ENCODE measurements around the gene TATDN2.
"Not testable (repeated sequence)": the region's sequence is repeated elsewhere in the genome, so short reads cannot be mapped to it uniquely, and the experiment has no call there.

The TATDN2 gene

DNA sequence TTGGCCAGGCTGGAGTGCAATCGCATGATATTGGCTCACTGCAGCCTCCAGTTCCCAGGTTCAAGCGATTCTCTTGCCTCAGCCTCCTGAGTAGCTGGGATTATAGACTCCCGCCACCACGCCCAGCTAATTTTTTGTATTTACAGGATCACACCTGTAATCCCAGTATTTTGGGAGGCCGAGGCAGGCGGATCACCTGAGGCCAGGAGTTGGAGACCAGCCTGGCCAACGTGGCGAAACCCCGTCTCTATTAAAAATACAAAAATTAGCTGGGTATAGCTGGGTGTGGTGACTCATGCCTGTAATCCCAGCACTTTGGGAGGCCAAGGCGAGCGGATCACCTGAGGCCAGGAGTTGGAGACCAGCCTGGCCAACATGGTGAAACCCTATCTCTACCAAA lies 24.2 kb downstream of the TATDN2 start:
- not testable (repeated sequence) for DNase-seq

DNA sequence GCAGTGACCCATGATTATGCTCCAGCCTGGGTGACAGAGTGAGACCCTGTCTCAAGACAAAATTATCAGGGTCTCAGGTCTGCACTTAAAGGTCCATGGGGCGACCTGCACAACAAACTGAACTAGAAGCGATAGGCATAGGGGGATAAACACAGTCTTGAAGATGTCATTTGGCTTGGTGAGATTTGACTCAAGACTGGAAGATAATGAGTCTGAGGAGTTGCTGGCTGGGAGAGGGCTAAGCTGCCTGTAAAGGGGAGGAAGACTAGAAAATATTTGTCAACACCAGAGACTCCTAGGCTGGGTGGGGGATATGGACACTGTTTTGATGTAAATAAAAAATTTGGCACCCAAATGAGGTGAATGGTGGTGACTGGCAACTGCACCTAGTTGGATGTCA lies 24.7 kb downstream of the TATDN2 start:
- DNase-seq, result no peak

DNA sequence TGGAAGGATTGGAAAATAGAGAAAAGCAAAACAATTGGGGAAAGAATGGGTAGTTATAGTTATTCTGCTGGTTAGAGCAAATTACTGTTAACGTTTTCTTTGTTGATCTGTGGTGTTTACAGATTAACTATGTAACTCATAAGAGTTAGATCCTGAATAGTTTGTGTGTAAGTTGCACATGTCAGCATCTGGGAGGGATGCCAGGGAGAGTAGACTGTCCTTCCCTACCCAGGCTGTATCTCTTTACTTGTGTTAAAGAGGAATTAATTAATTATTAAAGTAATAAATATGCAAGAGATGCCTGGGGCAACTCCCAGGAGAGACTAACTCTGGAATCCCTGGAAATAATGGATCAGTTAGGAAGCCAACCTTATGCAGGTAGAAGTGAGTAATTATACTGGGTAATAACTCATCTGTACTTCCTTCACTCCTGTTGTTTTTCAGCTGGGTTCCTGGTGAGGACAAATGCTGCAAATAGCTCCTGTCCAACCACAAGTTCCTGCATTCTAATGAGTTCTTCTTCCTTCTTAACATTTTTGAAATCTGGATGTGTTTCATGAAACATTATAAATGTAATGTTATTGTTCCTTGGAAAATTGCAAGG lies 25.5 kb downstream of the TATDN2 start:
- DNase-seq, result no peak

DNA sequence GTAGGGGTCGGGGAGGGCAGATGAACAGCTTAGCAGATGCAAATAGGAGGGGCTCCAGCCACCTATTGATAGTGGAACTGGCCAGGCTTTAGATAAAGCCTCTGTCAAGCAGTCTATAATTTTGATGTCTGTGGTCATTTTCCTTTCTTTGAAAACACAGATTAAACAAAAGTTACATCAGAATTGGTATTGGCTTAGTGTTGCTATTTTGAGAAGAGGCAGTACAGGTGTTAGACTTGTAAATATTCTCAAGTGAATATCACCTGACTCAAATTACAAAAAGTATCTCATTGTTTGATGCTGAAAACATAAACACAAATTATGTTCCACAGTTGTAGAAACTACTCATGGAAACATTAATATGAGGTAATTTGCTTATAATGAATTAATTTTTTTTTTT lies 26.3 kb downstream of the TATDN2 start:
- no peak for DNase-seq

DNA sequence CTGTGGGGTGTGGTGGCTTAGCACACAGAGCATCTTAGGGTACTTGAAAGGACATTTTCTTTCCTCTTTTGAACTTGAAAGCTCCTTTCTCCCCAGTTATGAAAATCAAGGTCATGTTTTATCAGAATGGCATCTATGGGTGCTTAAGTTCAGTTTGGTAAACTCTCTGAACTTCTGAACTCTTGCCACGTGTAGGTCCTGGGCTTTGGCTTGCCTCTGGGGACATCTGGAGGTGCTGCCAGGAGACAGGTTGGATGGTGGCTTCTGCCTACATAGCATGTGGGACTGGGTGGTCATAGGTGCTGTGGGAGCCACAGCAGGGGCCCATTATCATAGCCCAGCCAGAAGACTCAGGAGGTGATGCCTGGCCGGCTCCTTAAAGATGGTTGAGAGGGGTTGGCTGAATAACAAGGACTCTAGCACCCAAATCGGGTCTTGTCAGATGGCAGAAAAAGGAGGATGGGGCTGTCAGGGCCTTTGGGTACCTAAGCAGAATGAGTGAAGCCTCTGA lies 28.9 kb downstream of the TATDN2 start:
- no peak for DNase-seq

DNA sequence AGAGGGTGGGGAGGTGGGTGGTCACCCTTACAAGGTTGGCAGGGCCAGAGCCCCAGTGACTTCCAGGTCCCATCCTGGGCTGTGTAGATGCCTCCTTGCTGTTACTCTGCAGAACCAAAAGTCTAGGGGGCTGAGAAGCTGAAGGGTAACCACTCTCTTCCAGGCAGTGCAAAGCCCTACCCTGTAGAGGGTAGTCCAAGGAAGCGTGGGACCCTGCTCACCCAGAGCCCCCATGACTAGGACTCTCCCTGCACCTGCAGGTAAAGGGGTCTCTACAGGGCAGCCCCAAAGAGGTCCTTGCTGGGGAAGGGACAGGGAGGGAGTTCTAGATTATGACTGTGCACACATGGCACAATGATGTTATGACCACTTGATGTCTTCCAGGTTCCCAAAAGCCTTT lies 30.2 kb downstream of the TATDN2 start:
- DNase-seq, result no peak

DNA sequence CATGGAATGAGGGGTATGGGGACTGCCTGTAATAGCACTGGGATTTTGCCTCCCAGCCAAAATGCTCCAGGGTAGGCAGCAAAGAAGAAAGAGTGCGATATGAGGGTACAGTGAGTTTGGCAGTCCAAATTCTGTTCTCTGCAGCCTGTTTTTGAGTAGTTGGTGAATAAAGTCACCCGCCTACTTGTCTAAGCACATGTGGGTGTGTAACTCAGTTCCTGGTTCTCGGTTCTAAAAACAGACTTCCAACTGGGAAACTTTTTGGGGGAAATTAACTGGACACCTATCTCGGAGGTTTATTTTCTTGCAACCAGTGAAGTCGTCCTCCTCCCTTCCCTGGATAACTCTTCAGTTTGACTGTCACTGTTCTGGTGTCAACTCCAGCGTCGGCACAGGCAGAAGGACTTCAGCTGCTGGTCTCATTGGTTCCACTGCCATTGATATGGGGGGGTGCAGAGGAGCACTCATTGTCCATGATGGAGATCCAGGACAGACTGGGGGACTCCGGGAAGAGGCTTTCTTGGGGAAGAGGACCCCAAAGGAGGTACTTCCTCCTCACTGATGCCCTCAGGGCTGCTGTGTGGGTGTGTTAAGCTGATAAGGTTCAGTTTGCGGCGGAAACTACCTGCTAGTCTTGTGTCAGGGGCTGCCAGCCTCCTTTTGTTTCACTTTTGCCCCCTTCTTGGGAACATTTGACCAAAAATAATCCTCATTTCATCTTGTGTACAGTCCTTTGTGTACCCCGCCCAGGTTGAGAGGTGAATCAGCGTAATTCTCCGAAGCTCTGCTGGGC lies 31.3 kb downstream of the TATDN2 start:
- no peak for DNase-seq

DNA sequence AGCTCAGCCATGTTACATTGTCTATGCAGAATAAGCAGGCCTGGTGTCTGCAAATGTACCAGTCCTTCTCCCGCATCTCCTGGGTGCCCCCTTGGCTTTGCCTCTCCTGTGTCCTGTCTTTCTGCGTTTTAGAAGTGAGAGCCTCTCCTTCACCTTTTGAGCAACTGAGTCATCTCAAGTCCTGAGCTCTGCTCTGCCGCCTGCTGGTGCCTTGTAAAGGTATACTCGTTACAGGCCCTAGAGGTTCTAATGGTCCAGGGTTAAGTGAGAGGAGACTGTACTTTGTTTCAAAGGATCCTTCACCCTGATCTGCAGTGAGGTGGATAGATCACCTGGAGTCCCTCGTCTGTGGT lies 31.9 kb downstream of the TATDN2 start:
- no peak for DNase-seq

DNA sequence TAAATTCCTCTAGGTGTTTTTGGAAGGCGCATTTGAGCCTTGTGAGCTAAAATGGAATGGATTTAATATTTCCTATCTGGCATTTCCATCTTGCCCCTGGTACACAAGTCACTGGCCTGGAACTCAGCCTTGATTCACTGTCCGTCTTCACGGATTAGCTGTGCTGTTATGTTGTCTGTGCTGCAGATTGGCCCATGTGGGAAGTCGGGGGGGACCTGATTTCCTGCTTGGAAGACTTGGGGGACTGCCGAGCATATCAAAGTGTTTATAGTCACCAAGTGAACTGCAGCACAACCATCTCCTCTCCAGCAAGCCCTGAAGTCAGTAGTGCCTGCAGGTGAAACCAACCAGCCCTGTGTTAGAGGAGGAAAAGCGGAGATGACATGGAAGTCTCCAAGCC lies 32.3 kb downstream of the TATDN2 start:
- no peak for DNase-seq

DNA sequence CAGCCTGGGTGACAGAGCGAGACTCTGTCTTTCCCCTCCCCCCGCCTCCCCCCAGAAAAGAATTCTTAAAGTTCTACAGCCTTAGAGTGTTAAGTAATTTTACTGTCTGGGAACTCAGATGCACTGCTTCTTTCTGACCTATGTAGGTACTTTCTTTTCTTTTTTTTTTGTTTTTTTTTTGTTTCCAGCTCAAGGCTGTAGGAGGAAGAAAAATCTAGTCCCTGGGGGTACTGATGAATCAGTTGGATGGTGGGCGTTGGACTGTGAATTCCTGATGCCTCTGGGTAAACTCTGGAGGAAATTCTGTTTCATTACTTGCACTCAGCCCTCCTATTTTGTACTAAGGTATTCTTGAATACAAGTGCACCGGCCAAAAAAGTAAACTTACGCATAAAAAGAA lies 33.7 kb downstream of the TATDN2 start:
- no peak for DNase-seq

DNA sequence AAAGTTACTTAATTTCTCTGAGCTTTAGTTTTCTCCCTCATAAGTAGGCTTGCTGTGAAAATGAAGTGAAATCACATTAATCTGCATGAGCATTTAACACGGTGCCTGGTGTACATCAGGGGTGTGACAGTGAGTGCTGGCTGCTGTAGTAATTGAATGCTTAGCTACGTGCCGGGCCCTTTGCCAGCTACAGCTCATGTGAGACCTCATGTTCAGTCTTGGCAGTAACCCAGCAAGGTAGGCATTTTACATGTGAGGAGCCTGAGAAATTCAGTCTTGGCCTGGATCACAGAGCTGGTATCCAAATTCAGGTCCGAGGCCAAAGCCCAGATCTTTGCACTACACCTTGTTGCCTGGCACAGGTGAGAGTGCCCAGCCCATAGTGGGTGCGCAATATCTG lies 35.4 kb downstream of the TATDN2 start:
- DNase-seq, result no peak

DNA sequence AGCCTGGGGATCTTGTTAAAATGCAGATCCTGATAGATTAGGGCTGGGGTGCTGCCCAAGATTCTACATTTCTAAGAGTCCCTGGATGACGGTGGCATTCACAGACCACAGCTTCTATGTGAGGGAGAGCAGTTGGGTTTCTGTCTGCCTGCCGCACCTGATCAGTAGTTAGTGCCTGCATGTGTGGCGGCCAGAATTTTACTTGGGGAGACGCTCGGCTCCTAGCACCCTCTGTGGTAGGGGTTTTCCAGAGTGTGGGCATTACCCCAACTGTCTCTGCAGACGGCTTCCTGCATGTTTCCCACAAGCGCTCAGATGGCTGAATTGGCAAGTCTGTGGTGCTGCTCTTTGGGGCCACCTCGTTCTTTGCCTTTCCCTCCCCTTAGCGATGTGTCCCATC lies 36.2 kb downstream of the TATDN2 start:
- peak; percentile 37 to 48 for DNase-seq

DNA sequence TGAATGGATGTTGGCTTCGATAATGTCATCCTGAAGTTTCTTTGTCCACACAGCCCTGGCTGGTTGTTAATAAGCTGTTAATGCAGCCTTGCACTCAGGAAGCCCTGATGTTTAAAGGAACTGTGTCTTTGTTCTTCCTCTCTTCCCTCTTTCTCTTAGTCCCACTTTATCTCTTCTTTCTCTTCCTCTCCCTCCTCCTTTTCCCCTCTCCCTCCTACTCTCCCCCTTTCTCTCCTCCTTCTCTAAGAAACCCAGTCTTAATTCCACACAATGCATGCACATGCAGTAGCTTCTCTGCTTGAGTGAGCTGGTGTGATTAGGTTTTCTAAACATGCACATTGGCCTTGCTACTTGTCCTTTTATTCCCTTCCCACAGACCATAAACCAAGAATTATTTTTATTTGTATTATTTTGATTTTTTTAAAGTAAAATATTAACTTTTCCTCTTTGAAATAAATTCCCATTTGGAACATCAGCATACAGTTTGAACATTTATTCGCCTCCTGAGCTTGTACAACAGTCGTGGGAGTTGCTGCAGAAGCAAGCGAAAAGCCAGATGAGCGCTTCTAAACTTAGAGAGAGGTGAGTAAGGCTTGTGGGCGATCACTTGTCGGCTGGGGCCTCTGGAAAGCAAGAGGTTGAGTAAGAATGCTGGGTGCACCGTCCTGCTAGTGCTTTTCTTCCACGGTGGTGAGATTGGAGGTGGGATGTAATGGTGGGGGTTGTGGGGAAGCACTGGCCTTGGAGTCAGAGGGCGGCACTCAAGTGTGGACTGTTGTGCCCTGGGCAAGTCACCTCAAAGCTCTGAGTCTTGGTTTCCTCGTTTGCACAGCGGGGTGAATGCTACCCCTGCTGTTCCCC lies 37.2 kb downstream of the TATDN2 start:
- DNase-seq, result no peak

DNA sequence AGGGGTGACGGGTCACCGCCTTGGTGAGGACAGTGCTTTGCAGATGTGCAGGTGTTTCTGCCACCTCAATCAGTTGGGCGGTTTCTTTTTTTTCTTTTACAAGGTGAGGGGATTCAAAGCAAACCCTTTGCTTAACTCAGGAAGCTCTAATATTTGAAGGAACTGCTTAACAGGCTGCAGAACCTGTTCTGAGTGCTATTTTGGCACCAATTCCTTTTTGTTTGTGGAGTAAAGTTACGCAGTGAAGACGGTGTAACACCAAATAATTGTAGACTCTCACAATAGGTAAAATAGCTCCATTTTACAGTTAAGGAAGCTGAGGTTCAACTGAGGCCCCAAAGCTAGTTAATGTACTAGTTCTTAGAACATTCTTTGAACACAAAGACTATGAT lies 37.9 kb downstream of the TATDN2 start:
- DNase-seq, result no peak

DNA sequence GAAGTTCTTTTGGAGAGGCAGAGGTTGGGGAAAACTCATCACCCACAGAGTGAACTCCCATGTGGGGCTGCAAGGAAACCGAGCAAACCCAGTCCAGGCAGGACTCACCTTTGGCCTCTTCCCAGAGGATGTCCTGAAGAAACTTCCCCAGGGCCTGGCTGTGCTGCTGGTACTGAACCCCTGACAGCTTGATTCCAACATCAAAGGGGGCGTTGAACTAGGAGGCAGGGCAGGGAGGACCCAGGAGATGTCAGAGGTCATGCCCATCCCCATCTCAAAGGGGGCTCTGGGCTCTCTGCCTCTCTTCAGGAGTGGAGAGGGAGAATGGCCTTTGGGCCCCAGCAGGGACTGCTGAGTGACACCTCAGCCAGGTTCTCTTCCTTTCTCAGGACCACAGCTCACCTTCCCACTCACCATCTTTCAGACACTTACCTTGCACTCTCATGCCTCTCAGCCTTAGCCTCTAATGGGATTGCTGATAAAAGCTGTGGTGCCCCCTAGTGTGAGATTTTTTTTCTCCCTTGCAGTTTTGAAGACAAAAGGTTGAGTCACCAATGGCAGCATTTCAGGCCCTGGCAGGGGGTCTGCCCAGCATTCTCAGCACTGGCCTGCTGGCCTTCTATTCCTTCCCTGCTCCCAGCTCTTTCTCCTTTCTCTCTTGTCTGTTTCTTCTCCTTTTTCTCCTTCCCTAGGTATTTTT lies 38.5 kb downstream of the TATDN2 start:
- peak in 1 of 2 experiments; percentile 33 for DNase-seq

DNA sequence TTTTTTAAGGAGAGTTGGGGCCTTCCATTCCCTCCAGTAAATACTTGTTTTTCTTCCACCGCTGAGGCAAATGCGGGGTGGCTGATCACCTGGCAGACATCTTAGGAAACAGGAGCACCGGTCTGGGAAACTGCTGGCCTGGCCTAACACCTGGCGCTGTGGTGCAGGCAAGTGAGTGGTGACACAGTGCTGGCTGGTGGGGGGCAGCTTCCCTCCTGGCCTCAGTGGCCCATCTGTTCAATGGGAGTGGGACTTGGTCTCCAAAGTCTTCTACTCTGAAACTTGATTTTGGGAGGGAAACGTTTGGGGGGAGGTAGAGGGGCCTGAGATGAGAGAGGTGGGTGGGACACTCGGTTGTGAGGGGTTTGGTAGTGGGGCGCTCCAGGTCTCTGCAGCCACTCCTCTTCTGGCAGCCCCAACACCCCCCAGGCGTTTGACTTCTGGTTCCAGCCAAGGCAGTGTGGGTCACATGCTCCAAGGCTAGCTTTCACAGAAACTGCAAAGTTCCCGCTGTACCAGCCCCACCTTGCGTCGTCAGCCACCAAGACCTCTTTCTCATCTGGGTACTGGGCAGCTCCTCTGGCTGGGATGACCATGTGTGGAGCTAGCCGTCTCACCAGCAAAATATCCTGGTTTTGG lies 39.8 kb downstream of the TATDN2 start:
- no peak for DNase-seq

DNA sequence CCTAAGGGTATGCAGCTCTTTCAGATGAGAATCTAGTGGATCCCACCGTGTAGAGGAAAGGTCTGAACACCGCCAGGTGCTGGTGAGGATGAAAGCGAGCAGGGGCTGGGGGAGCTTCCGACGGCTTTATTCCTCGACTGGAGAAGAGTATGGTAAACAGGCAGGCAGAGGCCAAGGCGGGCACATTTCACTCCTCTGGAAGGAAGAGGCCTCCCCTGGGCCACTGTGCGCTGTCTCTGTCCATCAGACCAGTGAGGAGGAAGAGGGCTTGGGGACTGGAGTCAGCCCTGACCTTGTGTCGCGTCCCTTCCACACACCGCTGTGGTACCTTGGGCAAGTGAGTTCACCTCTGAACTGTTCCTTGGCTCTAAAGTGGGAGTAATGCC lies 40.3 kb downstream of the TATDN2 start:
- no peak for DNase-seq

DNA sequence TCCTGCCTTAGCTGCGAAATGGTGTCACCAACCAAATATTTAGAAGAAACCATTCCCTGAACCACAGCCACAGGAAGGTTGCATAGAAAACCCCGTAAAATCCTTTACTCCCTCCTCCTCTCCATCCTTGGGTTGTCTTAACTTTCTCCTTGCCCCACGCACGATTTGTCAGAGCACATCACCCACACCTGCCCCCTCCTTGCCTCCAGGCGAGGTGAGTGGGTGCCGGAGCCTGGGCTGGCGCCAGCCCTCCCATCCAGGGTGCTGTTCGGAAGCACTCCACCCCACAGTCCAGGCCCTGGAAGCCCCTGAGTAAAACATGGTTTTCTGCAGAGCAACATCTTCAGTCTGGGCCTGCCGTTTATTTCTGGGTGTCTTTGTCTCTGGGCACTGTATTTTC lies 40.8 kb downstream of the TATDN2 start:
- no peak for DNase-seq

DNA sequence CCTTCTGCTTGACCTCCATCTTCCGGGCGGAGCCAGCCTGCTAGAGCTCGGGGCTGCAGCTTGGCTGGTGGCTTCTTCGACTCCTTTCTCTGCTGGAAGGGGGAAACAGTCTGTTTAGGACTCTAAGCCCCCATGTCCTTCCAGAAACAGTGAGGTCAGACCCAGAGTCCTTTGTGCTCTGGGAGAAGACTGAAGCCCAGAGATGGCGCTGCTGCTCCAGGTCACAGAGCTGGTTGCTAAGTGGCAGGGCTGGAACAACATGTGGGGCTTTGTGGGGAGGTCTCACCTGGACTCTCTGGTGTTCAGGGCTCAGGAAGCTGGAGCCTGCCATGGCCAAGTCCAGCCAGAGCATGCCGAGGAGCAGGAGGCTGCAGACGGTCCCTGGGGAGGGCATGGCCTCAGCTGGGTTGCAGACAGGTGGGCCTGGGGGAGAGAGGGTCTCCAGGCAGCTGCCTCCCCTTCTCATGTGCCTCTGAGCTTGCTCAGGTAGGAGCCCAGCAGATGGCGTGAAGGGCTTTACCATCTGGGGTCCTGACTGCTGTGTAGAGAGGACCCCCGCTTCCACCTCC lies 41.6 kb downstream of the TATDN2 start:
- DNase-seq, result no peak

DNA sequence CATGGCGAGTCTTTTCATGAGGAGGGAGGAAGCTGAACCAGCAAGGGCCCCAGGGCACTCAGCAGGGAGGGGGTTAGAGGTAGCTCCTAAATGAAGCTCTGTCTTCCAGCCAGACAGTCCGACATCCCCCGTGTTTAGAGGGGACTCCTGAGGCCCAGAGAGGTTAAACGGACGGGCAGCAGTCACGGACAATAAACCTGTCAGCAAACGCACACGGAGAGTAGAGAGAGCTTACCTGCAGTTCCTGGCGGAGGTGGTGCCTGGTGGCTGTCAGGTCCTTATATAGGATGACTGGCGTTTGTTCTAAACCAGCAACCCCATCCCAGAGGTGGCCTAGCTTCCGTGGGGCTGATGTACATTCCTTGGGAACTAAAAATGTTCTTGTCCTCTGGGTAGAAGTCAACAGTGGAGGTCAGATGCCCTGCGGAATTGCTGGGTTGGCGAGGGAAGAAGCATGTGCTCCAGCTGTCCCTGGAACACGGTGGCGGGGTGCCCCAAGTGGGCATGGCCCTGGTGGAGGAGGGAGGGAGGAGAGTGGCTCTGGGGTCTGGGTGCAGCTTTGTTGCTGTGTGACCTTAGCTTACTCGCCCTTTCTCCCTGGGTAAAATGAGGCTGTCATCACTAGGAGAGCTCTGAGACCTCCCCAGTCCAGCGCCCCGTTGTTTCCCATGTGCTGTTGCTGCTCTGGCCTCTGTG lies 42.4 kb downstream of the TATDN2 start:
- DNase-seq, result no peak

DNA sequence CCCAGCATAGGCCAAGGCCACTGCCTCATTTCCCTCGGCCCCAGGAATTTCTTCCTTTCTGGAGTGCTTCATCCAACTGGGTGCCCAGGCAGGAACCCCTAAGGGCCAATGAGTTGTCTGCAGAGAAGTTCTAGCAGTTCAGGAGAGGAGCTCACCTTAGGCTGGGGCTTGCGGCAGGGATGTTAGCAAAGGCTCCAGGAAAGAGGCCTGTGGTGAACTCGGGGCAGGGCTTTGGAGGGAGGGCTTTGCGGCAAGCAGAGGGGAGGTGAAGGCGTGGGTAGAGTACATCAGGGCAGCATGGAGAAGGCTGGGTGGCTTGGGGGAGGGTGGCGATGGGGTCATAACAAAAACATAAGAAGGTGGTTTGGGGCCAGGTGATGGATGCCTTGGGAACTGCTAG lies 43.4 kb downstream of the TATDN2 start:
- DNase-seq, result no peak

Data from activated T-cell treated with anti-CD3 and anti-CD28 coated beads, Interleukin-2, amount 50 U/mL, for 48 hours (primary cell).